ENCODE measurements around the gene PYGO2.
"Not testable (repeated sequence)": the region's sequence is repeated elsewhere in the genome, so short reads cannot be mapped to it uniquely, and the experiment has no call there.

PYGO2 gene

GRCh38 chr1:155000411-155000725 lies 38.8 kb upstream of the PYGO2 start:
- no peak for DNase-seq (ENCODE audit: low read depth in 3 of 3)

DNA sequence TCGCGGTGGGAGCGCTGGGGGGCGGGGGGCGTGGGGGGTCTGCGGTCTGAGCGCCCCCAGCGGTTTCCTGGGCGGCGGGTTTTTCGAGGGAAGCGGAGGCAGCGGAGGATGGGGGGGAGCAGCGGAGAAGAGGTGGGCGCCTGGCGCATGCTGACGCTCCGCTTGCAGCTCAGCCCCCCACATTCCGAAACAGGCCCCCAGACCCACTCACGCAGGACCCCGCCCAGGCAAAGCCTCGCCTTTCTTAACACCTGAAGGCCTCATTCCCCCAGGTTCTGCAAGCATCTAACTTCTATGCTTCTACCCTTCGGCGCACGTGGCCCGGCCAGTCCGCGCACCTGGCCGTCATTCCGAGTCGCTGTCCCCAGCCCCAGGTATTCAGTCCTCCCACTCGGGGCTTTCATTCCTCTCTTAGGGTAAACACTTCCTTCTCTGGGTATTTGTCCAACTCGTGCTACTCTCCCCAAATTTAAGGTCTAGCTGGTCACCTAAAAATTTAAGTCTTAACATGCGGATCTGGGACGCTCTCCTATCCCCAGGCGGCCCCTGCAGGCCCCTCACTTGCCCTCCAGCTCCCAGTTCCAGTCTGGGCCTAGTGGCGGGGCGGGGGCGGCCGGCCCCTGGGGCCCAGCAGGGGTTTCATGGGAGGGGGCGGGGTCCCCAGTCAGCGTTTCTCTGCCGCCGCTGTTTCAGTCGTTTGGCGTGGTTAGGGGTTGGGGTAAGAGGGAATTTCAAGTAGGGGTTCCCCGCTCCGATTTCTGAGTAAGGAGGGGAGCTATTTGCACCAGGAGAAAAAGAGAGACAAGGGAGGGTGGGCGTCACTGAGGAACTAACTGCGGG lies 38.2 kb upstream of the PYGO2 start:
- peak in 1 of 3 donors; percentile 63 for DNase-seq (ENCODE audit: low read depth in 3 of 3)

GRCh38 chr1:154998818-154999570 lies 37.4 kb upstream of the PYGO2 start:
- DNase-seq (ENCODE audit: low read depth in 3 of 3) = peak in 2 of 3 donors; percentile 68 to 74

- DNase-seq (ENCODE audit: low read depth in 3 of 3) = no peak
These were observed 36.7 kb upstream of the PYGO2 start for GRCh38 chr1:154998201-154998780.

DNA sequence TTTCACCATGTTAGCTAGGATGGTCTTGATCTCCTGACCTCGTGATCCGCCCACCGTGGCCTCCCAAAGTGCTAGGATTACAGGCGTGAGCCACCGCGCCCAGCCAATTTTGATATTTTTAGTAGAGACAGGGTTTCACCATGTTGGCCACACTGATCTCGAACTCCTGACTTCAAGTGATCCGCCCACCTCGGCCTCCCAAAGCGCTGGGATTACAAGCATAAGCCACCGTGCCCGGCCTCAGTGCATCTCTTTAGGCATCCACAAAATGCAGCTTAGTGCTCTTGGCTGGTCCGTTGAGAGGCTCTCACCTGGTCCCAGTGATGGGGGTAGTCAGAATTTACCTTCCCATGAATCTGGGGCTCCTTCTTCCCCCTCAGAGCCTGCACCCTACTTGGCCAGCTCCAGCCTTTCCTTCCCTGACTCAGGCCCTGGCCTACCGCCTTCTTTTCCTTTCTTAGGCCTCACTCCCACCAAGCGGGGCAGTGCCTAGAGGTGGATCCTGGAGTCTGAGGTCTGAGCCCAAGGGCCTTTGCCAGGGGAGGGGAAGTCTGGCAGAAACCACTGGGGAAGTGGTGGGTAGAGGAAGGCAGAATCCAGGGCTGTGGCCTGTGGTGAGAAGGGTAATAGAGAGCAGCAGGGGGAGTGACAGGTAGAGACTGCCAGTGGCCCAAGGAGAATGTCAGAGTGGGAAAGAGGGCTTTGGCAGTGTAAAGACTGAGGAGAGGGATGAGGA lies 35.6 kb upstream of the PYGO2 start:
- no peak for DNase-seq (ENCODE audit: low read depth in 3 of 3)

GRCh38 chr1:154995301-154995983 lies 33.9 kb upstream of the PYGO2 start:
- DNase-seq (ENCODE audit: low read depth in 3 of 3) = not testable (repeated sequence)

- DNase-seq (ENCODE audit: low read depth in 3 of 3) = no peak
These were observed 33.0 kb upstream of the PYGO2 start for GRCh38 chr1:154994591-154994990.

- no peak for DNase-seq (ENCODE audit: low read depth in 3 of 3)
These were observed 32.6 kb upstream of the PYGO2 start for GRCh38 chr1:154994269-154994587.

DNA sequence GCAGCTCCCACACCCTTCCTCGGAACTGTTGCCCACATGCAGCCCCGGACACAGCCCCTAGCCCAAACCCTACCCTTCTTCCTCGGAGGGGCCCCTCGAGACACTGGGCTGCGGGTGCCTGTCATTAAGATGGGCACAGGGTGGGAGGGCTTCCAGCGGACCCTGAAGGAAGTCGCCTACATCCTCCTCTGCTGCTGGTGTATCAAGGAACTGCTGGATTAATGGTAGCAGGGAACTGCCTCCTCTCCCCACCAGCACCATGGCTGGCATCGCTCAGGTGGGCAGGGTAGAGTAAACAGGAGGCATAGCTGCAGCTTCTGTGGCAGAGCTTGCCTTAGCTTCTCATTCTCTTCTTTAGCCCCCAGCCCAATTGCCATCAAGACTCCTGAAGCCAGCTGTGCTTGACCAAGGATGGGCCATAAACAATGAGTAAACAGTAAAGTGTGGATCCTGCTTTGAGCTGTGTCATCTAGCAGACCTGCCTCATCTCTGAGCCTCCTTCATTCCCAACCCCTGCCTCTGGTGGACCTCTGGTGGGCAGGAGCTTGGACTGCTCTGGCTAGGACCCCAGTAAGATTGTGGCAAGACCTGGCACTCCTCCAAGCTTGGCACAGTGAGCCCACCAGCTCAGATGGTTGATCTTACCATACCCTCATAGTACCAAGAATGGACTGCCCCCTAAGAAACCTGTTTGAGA lies 32.1 kb upstream of the PYGO2 start, which contains the start of gene LENEP:
Gene LENEP (plus strand): TSS at position 15 of the 697 bp plus-strand sequence. CDS start 22 bp downstream, at position 37.
- no peak for DNase-seq (ENCODE audit: low read depth in 3 of 3)

DNA sequence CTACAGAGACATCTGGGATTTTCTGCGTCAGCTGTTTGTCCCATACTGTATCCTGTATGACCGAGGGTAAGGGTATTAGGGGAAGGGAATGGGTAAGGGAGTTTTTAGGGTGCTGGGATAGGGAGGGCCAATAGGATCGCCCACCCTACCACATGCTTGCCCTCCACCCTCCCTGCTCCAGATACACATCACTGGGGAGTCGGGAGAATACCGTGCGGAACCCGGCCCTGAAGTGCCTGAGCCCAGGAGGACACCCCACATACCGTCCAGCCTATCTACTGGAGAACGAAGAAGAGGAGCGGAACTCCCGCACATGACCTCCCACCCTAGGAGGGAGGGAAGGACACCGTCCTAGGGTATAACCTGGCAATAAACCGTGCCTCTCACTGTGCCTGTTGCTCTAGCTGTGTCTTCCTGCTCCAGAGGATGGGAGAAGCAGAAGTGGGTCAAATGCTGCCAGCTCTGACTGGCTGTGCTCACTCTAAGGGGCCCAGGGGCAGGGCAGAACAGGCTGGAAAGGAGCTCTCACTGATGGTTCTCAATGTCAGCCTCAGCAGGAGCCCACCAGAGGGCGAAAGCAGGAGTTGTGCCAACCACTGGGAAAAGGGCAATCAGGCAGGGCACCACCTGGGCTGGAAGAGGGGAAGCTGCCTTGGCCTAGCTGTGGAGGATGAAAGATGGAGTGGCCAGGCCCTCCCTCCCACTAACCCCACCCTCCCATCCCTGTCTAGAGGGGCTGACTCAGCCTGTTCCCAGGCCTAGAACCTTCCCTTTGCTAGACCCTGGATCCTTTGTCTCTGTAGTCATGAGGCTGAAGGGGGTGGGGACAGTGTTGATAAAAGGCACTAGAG lies 31.4 kb upstream of the PYGO2 start:
- no peak for DNase-seq (ENCODE audit: low read depth in 3 of 3)

- DNase-seq (ENCODE audit: low read depth in 3 of 3) = no peak
These were observed 28.7 kb upstream of the PYGO2 start for GRCh38 chr1:154990276-154990675.

GRCh38 chr1:154989195-154989860 lies 27.7 kb upstream of the PYGO2 start:
- DNase-seq (ENCODE audit: low read depth in 3 of 3) = no peak

DNA sequence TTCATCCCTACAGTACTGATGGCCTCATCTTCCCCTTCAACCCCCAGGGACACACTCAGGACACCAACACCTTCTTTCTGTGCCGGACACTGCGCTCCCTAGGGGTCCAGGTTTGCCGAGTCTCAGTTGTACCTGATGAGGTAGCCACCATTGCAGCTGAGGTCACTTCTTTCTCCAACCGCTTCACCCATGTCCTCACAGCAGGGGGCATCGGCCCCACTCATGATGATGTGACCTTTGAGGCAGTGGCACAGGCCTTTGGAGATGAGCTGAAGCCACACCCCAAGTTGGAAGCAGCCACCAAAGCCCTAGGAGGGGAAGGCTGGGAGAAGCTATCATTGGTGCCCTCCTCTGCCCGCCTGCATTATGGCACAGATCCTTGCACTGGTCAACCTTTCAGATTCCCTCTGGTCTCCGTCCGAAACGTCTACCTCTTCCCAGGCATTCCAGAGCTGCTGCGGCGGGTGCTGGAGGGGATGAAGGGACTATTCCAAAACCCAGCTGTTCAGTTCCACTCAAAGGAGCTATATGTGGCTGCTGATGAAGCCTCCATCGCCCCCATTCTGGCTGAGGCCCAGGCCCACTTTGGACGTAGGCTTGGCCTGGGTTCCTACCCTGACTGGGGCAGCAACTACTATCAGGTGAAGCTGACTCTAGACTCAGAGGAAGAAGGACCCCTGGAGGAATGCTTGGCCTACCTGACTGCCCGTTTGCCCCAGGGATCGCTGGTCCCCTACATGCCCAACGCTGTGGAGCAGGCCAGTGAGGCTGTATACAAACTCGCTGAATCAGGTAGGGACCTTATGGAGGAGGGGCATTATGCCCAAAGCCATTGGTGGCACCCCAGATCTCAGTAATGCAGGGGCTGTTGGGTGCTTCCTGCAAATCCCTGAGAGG lies 26.7 kb upstream of the PYGO2 start:
- DNase-seq (ENCODE audit: low read depth in 3 of 3) = no peak

- DNase-seq (ENCODE audit: low read depth in 3 of 3) = no peak
These were observed 25.7 kb upstream of the PYGO2 start for GRCh38 chr1:154987326-154987725.

DNA sequence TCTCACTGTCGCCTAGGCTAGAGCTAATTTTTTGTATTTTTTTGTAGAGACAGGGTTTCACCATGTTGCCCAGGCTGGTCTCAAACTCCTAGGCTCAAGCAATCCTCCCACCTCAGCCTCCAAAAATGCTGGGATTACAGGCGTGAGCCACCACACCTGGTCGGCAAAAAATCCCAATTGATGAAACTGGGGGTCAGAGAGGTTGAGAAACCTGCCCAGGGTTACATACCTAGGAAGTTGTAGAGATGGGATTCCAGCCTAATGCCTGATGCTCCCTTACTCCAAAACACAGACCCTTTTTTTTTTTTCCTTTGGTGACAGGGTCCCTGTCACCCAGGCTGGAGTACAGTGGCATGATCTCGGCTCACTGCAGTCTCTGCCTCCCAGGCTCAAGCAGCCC lies 25.2 kb upstream of the PYGO2 start:
- DNase-seq (ENCODE audit: low read depth in 3 of 3) = not testable (repeated sequence)

DNA sequence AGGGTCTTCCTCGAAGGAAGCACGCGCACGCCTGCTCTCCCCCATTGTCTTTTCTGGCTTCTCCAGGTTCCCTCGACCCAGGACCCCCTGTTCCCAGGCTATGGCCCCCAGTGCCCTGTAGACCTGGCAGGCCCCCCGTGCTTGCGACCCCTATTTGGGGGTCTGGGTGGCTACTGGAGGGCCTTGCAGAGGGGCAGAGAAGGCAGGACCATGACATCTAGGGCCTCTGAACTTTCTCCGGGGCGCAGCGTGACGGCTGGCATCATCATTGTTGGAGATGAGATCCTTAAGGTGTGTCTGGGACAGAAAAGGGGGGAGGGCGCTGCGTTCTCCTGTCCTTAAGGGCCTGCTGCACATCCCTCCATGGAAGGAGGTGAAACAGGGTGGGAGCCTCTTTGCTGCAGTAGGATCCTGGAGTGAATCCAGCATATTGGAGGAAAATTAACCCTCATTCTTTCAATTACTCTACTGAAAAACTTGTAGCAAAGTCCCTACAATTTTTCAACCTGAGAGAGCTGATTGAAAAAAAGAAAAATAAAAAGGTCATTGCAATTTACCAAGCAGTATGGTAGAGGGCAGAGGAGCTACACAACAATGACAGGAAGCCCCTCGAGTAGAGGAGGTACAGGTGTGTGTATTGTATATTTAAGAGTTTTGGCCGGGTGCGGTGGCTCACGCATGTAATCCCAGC lies 22.3 kb upstream of the PYGO2 start:
- no peak for DNase-seq (ENCODE audit: low read depth in 3 of 3)

GRCh38 chr1:154982897-154983648 lies 21.5 kb upstream of the PYGO2 start, which contains the start of gene FLAD1:
FLAD1 (plus strand) TSS chr1:154983344; CDS start chr1:154983695, 351 bp downstream.
- DNase-seq (ENCODE audit: low read depth in 3 of 3) = peak; percentile 93 to 95 (median 94)

All from stimulated activated CD4-positive, alpha-beta T cell treated with anti-CD3 and anti-CD28 coated beads, TNF-alpha, amount 100 ng/mL, for 48 hours (primary cell).